Midbrain (tissue), 1 donor: ENCODE data around the gene CIROP.

Experiments
- DNase-seq: peaks from one replicate; lab custom pipeline; 2025; lab: John Stamatoyannopoulos, UW

The CIROP gene

GRCh38 chr14:23066855-23067744, 37.7 kb downstream of the CIROP start:
- DNase-seq, result no peak

GRCh38 chr14:23066368-23066767, 38.4 kb downstream of the CIROP start:
- no peak for DNase-seq

GRCh38 chr14:23063601-23064000, 41.2 kb downstream of the CIROP start:
- no peak for DNase-seq

- DNase-seq, result no peak
These were observed 42.8 kb downstream of the CIROP start for GRCh38 chr14:23062002-23062401.

- DNase-seq, result no peak
These were observed 44.1 kb downstream of the CIROP start for GRCh38 chr14:23060536-23061260.

- no peak for DNase-seq
These were observed 45.9 kb downstream of the CIROP start for GRCh38 chr14:23058654-23059504.

- no peak for DNase-seq
These were observed 46.8 kb downstream of the CIROP start for GRCh38 chr14:23057757-23058653.

- DNase-seq, result no peak
These were observed 47.6 kb downstream of the CIROP start, which contains the start of gene CDH24 for GRCh38 chr14:23056956-23057756. CDH24 (minus strand) TSS chr14:23057520; CDS start chr14:23055733, 1,787 bp downstream.

GRCh38 chr14:23056145-23056955, 48.4 kb downstream of the CIROP start:
- no peak for DNase-seq

- no peak for DNase-seq
These were observed 49.1 kb downstream of the CIROP start for GRCh38 chr14:23055621-23056144.

GRCh38 chr14:23055147-23055550, 49.6 kb downstream of the CIROP start:
- no peak for DNase-seq

- no peak for DNase-seq
These were observed 50.6 kb downstream of the CIROP start for GRCh38 chr14:23054000-23054811.

- DNase-seq, result no peak
These were observed 51.4 kb downstream of the CIROP start for GRCh38 chr14:23053426-23053825.

- no peak for DNase-seq
These were observed 52.1 kb downstream of the CIROP start for GRCh38 chr14:23052671-23053070.

GRCh38 chr14:23052182-23052623, 52.6 kb downstream of the CIROP start:
- no peak for DNase-seq

- DNase-seq, result no peak
These were observed 53.4 kb downstream of the CIROP start for GRCh38 chr14:23051141-23052057.
